SU-DHL-6 (cell line): ENCODE results near the gene ARSB.

Experiments used
- H2AFZ ChIP-seq: fragments of 200-600 bp; sonication (generic); 2 replicates; pipeline ENCODE4 v1.6.1; 2014; ENCODE audit warnings: low read depth, mild to moderate bottlenecking, moderate library complexity, mixed read lengths, antibody characterized with exemption, low read length; ENCODE audit not compliant: severe bottlenecking
- H3F3A ChIP-seq: fragments of 200-600 bp; shearing (Covaris generic); 2 replicates; pipeline ENCODE4 v1.6.0; 2016; ENCODE audit warnings: antibody characterized with exemption, mild to moderate bottlenecking; ENCODE audit not compliant: insufficient read depth
- H3K27ac ChIP-seq: fragments of 200-600 bp; sonication (generic); 2 replicates; pipeline ENCODE4 v1.5.1; 2016; ENCODE audit warnings: low read depth, mild to moderate bottlenecking, low read length, moderate library complexity, mixed read lengths
- H3K27me3 ChIP-seq: fragments of 200-600 bp; sonication (generic), shearing (Covaris generic); 2 replicates; pipeline ENCODE4 v1.6.0; 2014; ENCODE audit warnings: mild to moderate bottlenecking, low read length
- H3K36me3 ChIP-seq: fragments of 200-600 bp; sonication (generic); 2 replicates; pipeline ENCODE4 v1.6.1; 2014; ENCODE audit warnings: mild to moderate bottlenecking, low read length, mixed read lengths
- H3K4me2 ChIP-seq: fragments of 300-600, 200-600 bp; shearing (Covaris generic), sonication (generic); 2 replicates; pipeline ENCODE4 v1.6.0; 2014; ENCODE audit warnings: low read length, low read depth, mild to moderate bottlenecking; ENCODE audit not compliant: poor library complexity, severe bottlenecking
- H3K4me3 ChIP-seq: fragments of 200-600 bp; sonication (generic); 2 replicates; pipeline ENCODE4 v1.5.1; 2014; ENCODE audit warnings: antibody characterized with exemption, low read length, mild to moderate bottlenecking, mixed read lengths; ENCODE audit not compliant: insufficient read depth, poor library complexity, severe bottlenecking
- H3K79me2 ChIP-seq: fragments of 200-600 bp; sonication (generic); 2 replicates; pipeline ENCODE4 v1.6.1; 2014; ENCODE audit warnings: mild to moderate bottlenecking, low read length, moderate library complexity; ENCODE audit not compliant: insufficient read depth
- H3K9ac ChIP-seq: fragments of 200-600 bp; sonication (generic); 2 replicates; pipeline ENCODE4 v1.7.0; 2014; ENCODE audit warnings: mild to moderate bottlenecking, low read length
- H3K9me2 ChIP-seq: fragments of 200-600 bp; sonication (generic); replicated peaks from 2 replicates; pipeline ENCODE4 v1.6.1; 2014; ENCODE audit warnings: low read length; ENCODE audit not compliant: insufficient read depth
- H3K9me3 ChIP-seq: fragments of 200-600 bp; sonication (generic); 2 replicates; pipeline ENCODE4 v1.6.1; 2014; ENCODE audit warnings: low read length, mixed read lengths; ENCODE audit not compliant: insufficient read depth
- H4K20me1 ChIP-seq: fragments of 200-600 bp; sonication (generic); 2 replicates; pipeline ENCODE4 v1.6.1; 2014; ENCODE audit warnings: low read depth, mild to moderate bottlenecking, antibody characterized with exemption, low read length, moderate library complexity, mixed read lengths
- EZH2phosphoT487 ChIP-seq: fragments of 200-600 bp; sonication (generic), shearing (Covaris generic); conservative IDR thresholded peaks from 2 replicates; pipeline ENCODE4 v1.6.1; 2018; ENCODE audit warnings: mild to moderate bottlenecking, antibody characterized with exemption, low read length, moderate library complexity, mixed read lengths
- TF ChIP-seq, protein P1 (sequence below): fragments of 200-600 bp; sonication (generic); IDR thresholded peaks from one replicate; pipeline ENCODE4 v1.5.1; 2017; ENCODE audit warnings: antibody characterized with exemption, mild to moderate bottlenecking, low read length, moderate library complexity; ENCODE audit not compliant: insufficient read depth, poor library complexity, severe bottlenecking

The ARSB gene

DNA sequence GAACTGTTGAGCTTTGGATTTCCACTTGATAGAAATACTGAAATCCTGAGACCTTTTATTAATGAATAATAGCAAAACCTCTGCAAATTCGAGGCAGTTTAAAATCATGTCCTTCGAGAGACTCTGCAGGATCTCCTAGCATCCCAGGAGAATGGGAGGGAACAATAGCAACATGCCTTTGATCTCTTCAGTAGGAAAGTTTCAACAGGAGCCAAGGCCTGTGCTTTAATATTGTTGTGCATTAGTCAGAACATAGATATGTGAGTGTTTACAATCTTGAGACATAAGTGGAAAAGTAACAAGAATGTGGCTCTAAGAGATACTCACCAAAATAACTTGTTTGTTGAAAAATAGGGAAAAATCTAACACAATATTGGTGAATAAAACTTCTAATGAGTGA is 253.2 kb downstream of the ARSB start:
- TF ChIP-seq, protein P1, sequence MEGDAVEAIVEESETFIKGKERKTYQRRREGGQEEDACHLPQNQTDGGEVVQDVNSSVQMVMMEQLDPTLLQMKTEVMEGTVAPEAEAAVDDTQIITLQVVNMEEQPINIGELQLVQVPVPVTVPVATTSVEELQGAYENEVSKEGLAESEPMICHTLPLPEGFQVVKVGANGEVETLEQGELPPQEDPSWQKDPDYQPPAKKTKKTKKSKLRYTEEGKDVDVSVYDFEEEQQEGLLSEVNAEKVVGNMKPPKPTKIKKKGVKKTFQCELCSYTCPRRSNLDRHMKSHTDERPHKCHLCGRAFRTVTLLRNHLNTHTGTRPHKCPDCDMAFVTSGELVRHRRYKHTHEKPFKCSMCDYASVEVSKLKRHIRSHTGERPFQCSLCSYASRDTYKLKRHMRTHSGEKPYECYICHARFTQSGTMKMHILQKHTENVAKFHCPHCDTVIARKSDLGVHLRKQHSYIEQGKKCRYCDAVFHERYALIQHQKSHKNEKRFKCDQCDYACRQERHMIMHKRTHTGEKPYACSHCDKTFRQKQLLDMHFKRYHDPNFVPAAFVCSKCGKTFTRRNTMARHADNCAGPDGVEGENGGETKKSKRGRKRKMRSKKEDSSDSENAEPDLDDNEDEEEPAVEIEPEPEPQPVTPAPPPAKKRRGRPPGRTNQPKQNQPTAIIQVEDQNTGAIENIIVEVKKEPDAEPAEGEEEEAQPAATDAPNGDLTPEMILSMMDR: no peak
- no peak for TF ChIP-seq EZH2phosphoT487
- no peaks in the 10 kb centered on the region for H3K36me3 ChIP-seq
- H2AFZ ChIP-seq: no peak overlapping the region
- no peaks in the 10 kb centered on the region for H4K20me1 ChIP-seq
- H3F3A ChIP-seq: peaks cover 77% of the 10 kb centered on the region
- H3K4me2 ChIP-seq: peak overlapping the region; percentile 69
- no peak overlapping the region for H3K4me3 ChIP-seq
- H3K79me2 ChIP-seq: no peaks in the 10 kb centered on the region
- H3K27me3 ChIP-seq: no peaks in the 10 kb centered on the region
- peak overlapping the region; percentile 99 for H3K27ac ChIP-seq
- no peaks in the 10 kb centered on the region for H3K9me3 ChIP-seq
- H3K9me2 ChIP-seq: no peaks in the 10 kb centered on the region
- 0 out of 2 replicates have a peak overlapping the region, but pooled peaks have one; percentile 18 for H3K9ac ChIP-seq

GRCh38 chr5:78730300-78731094 is 254.6 kb downstream of the ARSB start:
- no peaks in the 10 kb centered on the region for H3K9me2 ChIP-seq
- peaks cover 77% of the 10 kb centered on the region for H3F3A ChIP-seq
- TF ChIP-seq, protein P1: no peak
- no peak for TF ChIP-seq EZH2phosphoT487
- H3K4me2 ChIP-seq: no peak overlapping the region
- no peaks in the 10 kb centered on the region for H3K79me2 ChIP-seq
- no peaks in the 10 kb centered on the region for H3K9me3 ChIP-seq
- H2AFZ ChIP-seq: no peak overlapping the region
- no peaks in the 10 kb centered on the region for H4K20me1 ChIP-seq
- no peaks in the 10 kb centered on the region for H3K36me3 ChIP-seq
- no peaks in the 10 kb centered on the region for H3K27me3 ChIP-seq
- peak overlapping the region; percentile 99 for H3K27ac ChIP-seq
- H3K4me3 ChIP-seq: no peak overlapping the region
- H3K9ac ChIP-seq: peak overlapping the region; percentile 18; the same call in 1 of the 2 replicates

DNA sequence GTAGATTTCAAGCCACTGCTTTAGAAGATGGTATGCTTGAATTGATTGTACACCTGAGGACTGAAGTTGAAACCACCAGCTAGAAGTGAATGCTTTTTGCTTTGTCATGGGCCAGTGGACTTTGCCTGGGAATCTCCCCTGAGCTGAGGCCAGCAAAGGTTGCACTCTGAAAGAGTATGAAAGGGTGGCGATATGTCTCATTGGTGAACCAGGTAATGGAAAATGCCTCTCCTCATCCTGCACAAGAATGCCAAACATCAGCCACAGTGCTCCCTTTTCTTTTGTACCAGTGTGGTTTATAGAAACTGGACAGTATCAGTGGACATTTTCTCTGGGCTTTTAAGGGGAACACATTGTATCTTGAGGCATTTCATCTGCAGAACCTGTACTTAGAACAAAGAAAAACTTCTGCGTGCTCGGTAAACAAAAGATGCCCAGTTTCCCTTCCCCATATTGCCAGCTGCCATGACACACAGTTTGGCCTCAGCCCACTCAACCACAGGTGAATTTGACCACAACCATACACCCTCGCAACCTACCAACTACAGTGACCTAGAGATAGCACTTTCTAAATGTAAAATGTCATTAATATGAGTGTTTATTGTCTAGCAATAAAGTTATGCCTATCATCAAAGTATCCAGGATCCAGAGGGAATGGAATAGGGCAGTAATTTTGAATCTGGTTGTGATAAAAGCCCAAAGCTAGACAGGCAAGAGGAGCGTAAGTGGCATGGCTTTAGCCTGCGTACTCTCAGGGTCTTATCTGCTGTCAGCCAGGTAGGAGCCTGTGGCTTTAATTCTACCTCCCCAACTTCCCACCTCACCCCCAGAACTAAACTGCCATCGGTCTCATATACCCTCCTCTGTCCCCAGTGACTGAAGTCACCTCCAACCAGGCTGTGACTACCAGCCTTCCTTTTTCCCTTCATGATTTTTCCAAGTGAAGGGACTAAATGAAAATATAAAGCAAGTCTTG is 257.0 kb downstream of the ARSB start:
- peak overlapping the region; percentile 14 for H3K4me3 ChIP-seq
- H3K9me2 ChIP-seq: no peaks in the 10 kb centered on the region
- H2AFZ ChIP-seq: no peak overlapping the region
- no peaks in the 10 kb centered on the region for H3K9me3 ChIP-seq
- H3K9ac ChIP-seq: peak overlapping the region; percentile 65
- H3F3A ChIP-seq: peaks cover 75% of the 10 kb centered on the region
- H4K20me1 ChIP-seq: no peaks in the 10 kb centered on the region
- H3K36me3 ChIP-seq: no peaks in the 10 kb centered on the region
- no peaks in the 10 kb centered on the region for H3K27me3 ChIP-seq
- no peak for TF ChIP-seq EZH2phosphoT487
- TF ChIP-seq, protein P1: no peak
- H3K4me2 ChIP-seq: peak overlapping the region; percentile 78
- H3K27ac ChIP-seq: peak overlapping the region; percentile 99
- no peaks in the 10 kb centered on the region for H3K79me2 ChIP-seq
